ENCODE data around the gene ARHGAP28. TPM values are rescaled to one million over a fixed set of nuclear protein-coding genes. Genes with fewer than 3 reads are reported as not detected.

The ARHGAP28 gene, protein sequence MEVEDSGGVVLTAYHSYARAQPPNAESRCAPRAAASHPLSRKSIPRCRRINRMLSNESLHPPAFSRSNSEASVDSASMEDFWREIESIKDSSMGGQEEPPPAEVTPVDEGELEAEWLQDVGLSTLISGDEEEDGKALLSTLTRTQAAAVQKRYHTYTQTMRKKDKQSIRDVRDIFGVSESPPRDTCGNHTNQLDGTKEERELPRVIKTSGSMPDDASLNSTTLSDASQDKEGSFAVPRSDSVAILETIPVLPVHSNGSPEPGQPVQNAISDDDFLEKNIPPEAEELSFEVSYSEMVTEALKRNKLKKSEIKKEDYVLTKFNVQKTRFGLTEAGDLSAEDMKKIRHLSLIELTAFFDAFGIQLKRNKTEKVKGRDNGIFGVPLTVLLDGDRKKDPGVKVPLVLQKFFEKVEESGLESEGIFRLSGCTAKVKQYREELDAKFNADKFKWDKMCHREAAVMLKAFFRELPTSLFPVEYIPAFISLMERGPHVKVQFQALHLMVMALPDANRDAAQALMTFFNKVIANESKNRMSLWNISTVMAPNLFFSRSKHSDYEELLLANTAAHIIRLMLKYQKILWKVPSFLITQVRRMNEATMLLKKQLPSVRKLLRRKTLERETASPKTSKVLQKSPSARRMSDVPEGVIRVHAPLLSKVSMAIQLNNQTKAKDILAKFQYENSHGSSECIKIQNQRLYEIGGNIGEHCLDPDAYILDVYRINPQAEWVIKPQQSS
- total RNA-seq, result 0.03 and 7.2 TPM in 2 replicates

DNA sequence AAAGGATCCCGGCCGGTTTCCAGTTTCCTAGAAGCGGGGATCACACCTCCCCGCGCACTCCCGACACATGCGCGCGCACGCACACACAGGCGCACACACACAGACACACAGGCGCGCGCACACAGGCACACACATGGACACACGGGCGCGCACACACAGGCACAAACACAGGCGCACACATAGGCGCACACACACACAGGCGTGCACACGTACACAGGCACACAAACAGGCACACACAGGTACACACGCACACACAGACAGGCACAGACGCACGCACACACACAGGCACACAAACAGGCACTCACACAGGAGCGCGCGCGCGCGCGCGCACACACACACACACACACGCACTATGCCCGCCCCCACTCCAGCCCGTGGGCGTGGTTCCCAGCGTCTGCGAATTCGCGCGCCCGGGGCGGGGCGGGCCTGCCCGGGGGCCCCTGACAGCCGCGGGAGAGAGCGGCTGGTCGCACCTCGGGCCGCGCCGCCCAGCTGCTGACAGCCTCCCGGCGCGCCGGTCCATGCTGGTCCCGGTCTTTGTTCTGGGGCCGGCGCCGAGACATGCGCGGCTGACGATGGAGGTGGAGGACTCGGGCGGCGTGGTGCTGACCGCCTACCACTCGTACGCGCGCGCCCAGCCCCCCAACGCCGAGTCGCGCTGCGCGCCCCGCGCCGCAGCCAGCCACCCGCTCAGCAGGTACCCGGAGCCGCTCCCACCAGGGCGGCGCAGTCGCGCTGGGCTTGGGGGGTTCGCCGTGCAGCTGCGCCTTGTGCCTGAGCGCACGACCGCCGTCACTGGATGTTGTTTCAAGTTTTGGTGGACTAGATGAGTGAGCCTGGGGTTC lies at the start of gene ARHGAP28:
Gene ARHGAP28 (plus strand): TSS at position 470 of the 845 bp plus-strand sequence. CDS start 106 bp downstream, at position 576.

